Left hindlimb (tissue), 1 donor: Measurements from ENCODE around the gene PDHB.
A peak's percentile ranks its signal among the peaks of the same experiment; 100 is the strongest.

ENCODE experiments used
- DNase-seq: peaks from one replicate; pipeline ENCODE4 v3.0.0-alpha.2; 2018

The PDHB gene

GRCh38 chr3:58394339-58394738 lies 39.3 kb downstream of the PDHB start:
- DNase-seq, result no peak

GRCh38 chr3:58392181-58392580 lies 41.5 kb downstream of the PDHB start:
- DNase-seq, result no peak

- DNase-seq, result no peak
Measured at GRCh38 chr3:58391156-58391865, 42.3 kb downstream of the PDHB start.

GRCh38 chr3:58388550-58389091 lies 45.0 kb downstream of the PDHB start:
- DNase-seq, result no peak

GRCh38 chr3:58387650-58388546 lies 45.7 kb downstream of the PDHB start:
- no peak for DNase-seq

- no peak for DNase-seq
Measured at GRCh38 chr3:58386626-58387365, 46.8 kb downstream of the PDHB start.

GRCh38 chr3:58384381-58385090 lies 49.1 kb downstream of the PDHB start:
- no peak for DNase-seq

- DNase-seq, result peak; percentile 63
Measured at GRCh38 chr3:58383904-58384303, 49.7 kb downstream of the PDHB start.

GRCh38 chr3:58383476-58383875 lies 50.2 kb downstream of the PDHB start:
- no peak for DNase-seq

- DNase-seq, result no peak
Measured at GRCh38 chr3:58379351-58380073, 54.1 kb downstream of the PDHB start.

GRCh38 chr3:58377750-58378149 lies 55.9 kb downstream of the PDHB start:
- DNase-seq, result no peak
